Left lung (tissue), 10 donors: ENCODE data around the gene ADCY3. TPM values are rescaled to one million over a fixed set of nuclear protein-coding genes. Genes with fewer than 3 reads are reported as not detected.

ENCODE experiments used
- ATAC-seq: fragments of 200-7000 bp; cut with Tn5 transposase; one replicate; pipeline ENCODE4 v1.9.1; 2020; ENCODE audit warnings: moderate library complexity
- DNase-seq, 4 donors: peaks; one replicate each; pipeline ENCODE4 v3.0.0-alpha.2; 2013 to 2020
- H3K27ac ChIP-seq, 2 donors: fragments of 200-600 bp; sonication (generic) in 1 of 2; one replicate each; pipeline versions ENCODE4 v1.5.0 to v1.8.0; 2020 to 2021
- H3K27me3 ChIP-seq, 2 donors: fragments of 200-600 bp; sonication (generic) in 1 of 2; one replicate each; pipeline versions ENCODE4 v1.5.0 to v1.8.0; 2020 to 2021
- H3K36me3 ChIP-seq, 2 donors: fragments of 200-600 bp; sonication (generic) in 1 of 2; one replicate each; pipeline versions ENCODE4 v1.5.0 to v1.8.0; 2020 to 2021
- H3K4me1 ChIP-seq, 2 donors: fragments of 200-600 bp; one replicate each; pipeline ENCODE4 v1.8.0; 2021
- H3K4me3 ChIP-seq, 2 donors: fragments of 200-600 bp; sonication (generic) in 1 of 2; one replicate each; pipeline versions ENCODE4 v1.5.0 to v1.8.0; 2020 to 2021; ENCODE audit warnings: mild to moderate bottlenecking in 1 of 2
- H3K9me3 ChIP-seq, 2 donors: fragments of 200-600 bp; sonication (generic) in 1 of 2; one replicate each; pipeline versions ENCODE4 v1.5.0 to v1.8.0; 2020 to 2021
- CTCF ChIP-seq, 2 donors: fragments of 200-600 bp; sonication (generic) in 1 of 2; IDR thresholded peaks; one replicate each; pipeline versions ENCODE4 v1.5.0 to v1.8.0; 2021; ENCODE audit warnings: antibody characterized with exemption in 2 of 2
- intact Hi-C, 2 donors: fragments of 100-400 bp; cut with DNase I; formaldehyde crosslinking; loops; one replicate each; pipeline versions ENCODE4 v1.11.2 to v1.14.2; 2022
- polyA plus RNA-seq, 6 donors: library from polyadenylated mRNA; unstranded; fragments of 120-200 nt; gene quantifications; one replicate each; pipeline ENCODE4 v1.2.1, GENCODE V29; 2013; ENCODE audit not compliant: insufficient read length in 6 of 6
- total RNA-seq, 2 donors: library from RNA; stranded (reverse); fragmentation: NEBNext Ultra II Directional; extraction: Animal tissue kit (Norgen Biotek cat#: 25700); gene quantifications; one replicate each; pipeline ENCODE4 v1.2.1, GENCODE V29; 2021
- donor health status: DM: no; HTN: yes; CAD: no.
- donor health status: DM: no; HTN: no; CAD: no.

The ADCY3 gene
- total and polyA plus RNA-seq, 8 donors: 31.4 to 50.5 (median 38.8) TPM

- H3K27ac ChIP-seq: no peak overlapping the region
- no peak overlapping the region for H3K4me3 ChIP-seq
- intact Hi-C loops: no loop called here
- no peak for ATAC-seq
- no peak for DNase-seq
- no peak for TF ChIP-seq CTCF (IDR thresholded peaks at IDR 0.05)
- no peaks in the 10 kb centered on the region for H3K27me3 ChIP-seq
- peaks cover 0 to 28% of the 10 kb centered on the region in 2 donors for H3K36me3 ChIP-seq
- H3K4me1 ChIP-seq: no peaks in the 10 kb centered on the region
- no peaks in the 10 kb centered on the region for H3K9me3 ChIP-seq
Measured at GRCh38 chr2:24771061-24771460, 149.0 kb downstream of the ADCY3 start.

Other genes starting within 250 kb of the ADCY3 start
- 10 to 100 TPM; 31.3 to 45.0 TPM for gene PTRHD1, start 126.8 kb downstream of the ADCY3 start, total RNA-seq
- gene PTRHD1, start 126.8 kb downstream of the ADCY3 start, polyA plus RNA-seq: 10 to 100 TPM; 47.6 to 62.6 (median 51.7) TPM
- gene CENPO, start 126.8 kb downstream of the ADCY3 start, total RNA-seq: 10 to 100 TPM in 1 of 2 donors, 1 to 10 TPM in 1; 9.9 to 10.6 TPM
- 10 to 100 TPM; 17.9 to 33.2 (median 21.7) TPM for gene CENPO, start 126.8 kb downstream of the ADCY3 start, polyA plus RNA-seq
- gene DNAJC27, start 51.7 kb upstream of the ADCY3 start, total RNA-seq: 1 to 10 TPM; 4.9 to 5.0 TPM
- gene DNAJC27, start 51.7 kb upstream of the ADCY3 start, polyA plus RNA-seq: 10 to 100 TPM in 4 of 6 donors, 1 to 10 TPM in 2; 9.5 to 11.9 (median 10.9) TPM
- gene EFR3B, start 121.8 kb upstream of the ADCY3 start, total RNA-seq: 1 to 10 TPM; 2.4 to 9.2 TPM
- gene EFR3B, start 121.8 kb upstream of the ADCY3 start, polyA plus RNA-seq: 10 to 100 TPM in 1 of 6 donors, 1 to 10 TPM in 5; 6.8 to 10.5 (median 7.6) TPM
- gene POMC, start 248.3 kb upstream of the ADCY3 start, total RNA-seq: 1 to 10 TPM; 1.5 to 3.7 TPM
- gene POMC, start 248.3 kb upstream of the ADCY3 start, polyA plus RNA-seq: 1 to 10 TPM in 5 of 6 donors, under 1 TPM in 1; 0.74 to 3.3 (median 1.8) TPM